IMR-90 (cell line): Measurements from ENCODE around the gene FARP1. TPM values are rescaled to one million over a fixed set of nuclear protein-coding genes. Genes with fewer than 3 reads are reported as not detected.
A peak's percentile ranks its signal among the peaks of the same experiment; 100 is the strongest.

ENCODE experiments used
- ATAC-seq: fragments of 200-7000 bp; cut with Tn5 transposase; 2 replicates; pipeline ENCODE4 v1.9.1; 2020; ENCODE audit warnings: low read depth, mild to moderate bottlenecking, moderate library complexity
- BruUV-seq: library from RNA; stranded (reverse); fragments of 400-500 nt; replicated peaks from 2 replicates; lab custom pipeline; 2021; lab: Mats Ljungman, UMichigan
- CTCF ChIA-PET: fragments of 300-600 bp; formaldehyde crosslinking; extraction: SDS; loops from one replicate; lab custom pipeline; 2021; ENCODE audit warnings: antibody characterized with exemption; lab: Yijun Ruan, JAX
- POLR2A ChIA-PET: fragments of 300-600 bp; sonication (Branson Sonifier 250); formaldehyde crosslinking; loops from one replicate; lab custom pipeline; 2022; ENCODE audit warnings: antibody characterized with exemption; ENCODE audit not compliant: unreplicated experiment; lab: Charles Lee
- DNase-seq: peaks from one replicate; pipeline ENCODE4 v3.0.0; 2013
- H2AFZ ChIP-seq: replicated peaks from 2 replicates; pipeline ENCODE3; 2013; ENCODE audit warnings: low read length, mild to moderate bottlenecking; ENCODE audit not compliant: poor library complexity
- H2AK5ac ChIP-seq: 2 replicates; pipeline ENCODE4 v1.6.1; 2013; ENCODE audit warnings: low read depth, low read length, inconsistent platforms
- H2AK9ac ChIP-seq: replicated peaks from 2 replicates; pipeline ENCODE3; 2013; ENCODE audit warnings: mild to moderate bottlenecking, low read depth, low read length, moderate library complexity; ENCODE audit not compliant: poor library complexity
- H2BK120ac ChIP-seq: 2 replicates; pipeline ENCODE4 v1.6.1; 2013; ENCODE audit warnings: low read depth, low read length, inconsistent platforms
- H2BK15ac ChIP-seq: 3 replicates; pipeline ENCODE4 v1.6.1; 2013; ENCODE audit warnings: low read depth, low read length, inconsistent platforms
- H2BK20ac ChIP-seq: 2 replicates; pipeline ENCODE4 v1.6.1; 2013; ENCODE audit warnings: low read depth, mild to moderate bottlenecking, inconsistent platforms, low read length, moderate library complexity
- H2BK5ac ChIP-seq: 2 replicates; pipeline ENCODE4 v1.6.1; 2013; ENCODE audit warnings: mild to moderate bottlenecking, low read depth, low read length, inconsistent platforms; ENCODE audit not compliant: poor library complexity, severe bottlenecking
- H3K14ac ChIP-seq: replicated peaks from 2 replicates; pipeline ENCODE4 v1.6.1; 2013; ENCODE audit warnings: low read depth, low read length, inconsistent platforms
- H3K18ac ChIP-seq: 2 replicates; pipeline ENCODE4 v1.6.1; 2013; ENCODE audit warnings: low read depth, low read length, control low read depth
- H3K23ac ChIP-seq: 2 replicates; pipeline ENCODE4 v1.6.1; 2013; ENCODE audit warnings: low read depth, low read length, inconsistent platforms
- H3K27ac ChIP-seq: 2 replicates; pipeline ENCODE4 v1.5.1; 2013; ENCODE audit warnings: mild to moderate bottlenecking, control low read depth, low read length; ENCODE audit not compliant: insufficient read depth
- H3K27me3 ChIP-seq: 2 replicates; pipeline ENCODE4 v1.6.1; 2013; ENCODE audit warnings: low read length; ENCODE audit not compliant: control insufficient read depth, insufficient read depth
- H3K36me3 ChIP-seq: 2 replicates; pipeline ENCODE4 v1.6.1; 2013; ENCODE audit warnings: low read length, mixed read lengths; ENCODE audit not compliant: control insufficient read depth, insufficient read depth
- H3K4ac ChIP-seq: 2 replicates; pipeline ENCODE4 v1.6.1; 2013; ENCODE audit warnings: low read depth, low read length, inconsistent platforms
- H3K4me1 ChIP-seq: 2 replicates; pipeline ENCODE4 v1.6.1; 2013; ENCODE audit warnings: low read length, mixed read lengths; ENCODE audit not compliant: control insufficient read depth, insufficient read depth
- H3K4me2 ChIP-seq: 2 replicates; pipeline ENCODE4 v1.6.1; 2013; ENCODE audit warnings: low read depth, mild to moderate bottlenecking, control low read depth, low read length, moderate library complexity
- H3K4me3 ChIP-seq: 2 replicates; pipeline ENCODE4 v1.5.1; 2013; ENCODE audit warnings: low read depth, mild to moderate bottlenecking, control low read depth, low read length, moderate library complexity; ENCODE audit not compliant: insufficient read depth
- H3K56ac ChIP-seq: 2 replicates; pipeline ENCODE4 v1.6.1; 2013; ENCODE audit warnings: low read length, inconsistent platforms; ENCODE audit not compliant: insufficient read depth; ENCODE audit errors: extremely low read depth
- H3K79me1 ChIP-seq, 2 experiments: 2 replicates each; pipeline ENCODE4 v1.6.1; 2013; ENCODE audit warnings: low read length in 2 of 2, inconsistent platforms in 1 of 2, low read depth in 1 of 2
- H3K9ac ChIP-seq: 2 replicates; pipeline ENCODE4 v1.6.1; 2013; ENCODE audit warnings: low read depth, low read length, control low read depth
- H3K9me1 ChIP-seq: 2 replicates; pipeline ENCODE4 v1.6.1; 2013; ENCODE audit warnings: low read length, inconsistent platforms; ENCODE audit not compliant: insufficient read depth
- H3K9me3 ChIP-seq: 2 replicates; pipeline ENCODE4 v1.6.1; 2013; ENCODE audit warnings: low read length; ENCODE audit not compliant: control insufficient read depth, insufficient read depth
- H4K20me1 ChIP-seq: 2 replicates; pipeline ENCODE4 v1.6.1; 2013; ENCODE audit warnings: low read length, inconsistent platforms; ENCODE audit not compliant: insufficient read depth
- H4K5ac ChIP-seq: 2 replicates; pipeline ENCODE4 v1.6.1; 2013; ENCODE audit warnings: mild to moderate bottlenecking, low read depth, low read length, control low read depth
- H4K8ac ChIP-seq, 2 experiments: 2 replicates each; pipeline ENCODE4 v1.6.1; 2013; ENCODE audit warnings: low read depth in 2 of 2, low read length in 2 of 2, control low read depth in 1 of 2, inconsistent platforms in 1 of 2
- H4K91ac ChIP-seq: 2 replicates; pipeline ENCODE4 v1.6.1; 2013; ENCODE audit warnings: low read depth, low read length, inconsistent platforms; ENCODE audit not compliant: insufficient read depth
- BHLHE40 ChIP-seq: fragments of 150-350 bp; IDR thresholded peaks from 2 replicates; pipeline ENCODE4 v1.6.1; 2016; ENCODE audit warnings: mild to moderate bottlenecking, low read depth, low read length
- MAFK ChIP-seq: IDR thresholded peaks from 2 replicates; pipeline ENCODE4 v1.6.1; 2012; ENCODE audit warnings: low read depth, low read length, improper control_type of control experiment
- NFE2L2 ChIP-seq: fragments of 150-350 bp; IDR thresholded peaks from 2 replicates; pipeline ENCODE4 v1.6.1; 2016; ENCODE audit warnings: low read depth, mild to moderate bottlenecking, low read length
- SMC3 ChIP-seq: fragments of 150-350 bp; IDR thresholded peaks from 2 replicates; pipeline ENCODE4 v1.6.1; 2016; ENCODE audit warnings: low read depth, mild to moderate bottlenecking, antibody characterized with exemption, low read length, moderate library complexity
- WGBS, 2 experiments: methylation state at CpG; one replicate each; pipeline versions ENCODE4 v1.1.5 to v1.1.7; 2013; ENCODE audit warnings: missing lambda C conversion rate in 2 of 2; ENCODE audit not compliant: insufficient read length in 1 of 2; ENCODE audit errors: extremely low coverage in 2 of 2; 5-methylcytosine and 5-hydroxymethylcytosine counted together
- dilution Hi-C: fragments of 300-500 bp; cut with HindIII; formaldehyde crosslinking; loops from one replicate; pipeline ENCODE4 v1.14.3; 2018; ENCODE audit warnings: low sequenced_read_pairs; ENCODE audit not compliant: unreplicated experiment
- in situ Hi-C: fragments of 300-500 bp; cut with MboI; formaldehyde crosslinking; loops from 3 replicates; pipeline ENCODE4 v1.14.3; 2019; ENCODE audit warnings: low sequenced_read_pairs, inconsistent platforms, mixed read lengths
- intact Hi-C: fragments of 100-400 bp; cut with micrococcal nuclease; formaldehyde crosslinking; loops from 2 replicates; pipeline ENCODE4 v1.10.0; 2022
- polyA plus RNA-seq, 3 experiments: library from polyadenylated mRNA; depleted of rRNA; stranded (reverse); fragments of >200 nt; gene quantifications; 2 replicates each; pipeline ENCODE4 v1.2.3, GENCODE V29; 2012; ENCODE audit warnings: low replicate concordance in 1 of 3
- total RNA-seq: library from RNA; depleted of rRNA; stranded (reverse); fragments of >200 nt; gene quantifications from 2 replicates; pipeline ENCODE4 v1.2.3, GENCODE V29; 2012

FARP1 gene
- total and polyA plus RNA-seq, 2 of the 4 experiments (the other 2 are of a cell fraction): 39.6 to 57.0 TPM

DNA sequence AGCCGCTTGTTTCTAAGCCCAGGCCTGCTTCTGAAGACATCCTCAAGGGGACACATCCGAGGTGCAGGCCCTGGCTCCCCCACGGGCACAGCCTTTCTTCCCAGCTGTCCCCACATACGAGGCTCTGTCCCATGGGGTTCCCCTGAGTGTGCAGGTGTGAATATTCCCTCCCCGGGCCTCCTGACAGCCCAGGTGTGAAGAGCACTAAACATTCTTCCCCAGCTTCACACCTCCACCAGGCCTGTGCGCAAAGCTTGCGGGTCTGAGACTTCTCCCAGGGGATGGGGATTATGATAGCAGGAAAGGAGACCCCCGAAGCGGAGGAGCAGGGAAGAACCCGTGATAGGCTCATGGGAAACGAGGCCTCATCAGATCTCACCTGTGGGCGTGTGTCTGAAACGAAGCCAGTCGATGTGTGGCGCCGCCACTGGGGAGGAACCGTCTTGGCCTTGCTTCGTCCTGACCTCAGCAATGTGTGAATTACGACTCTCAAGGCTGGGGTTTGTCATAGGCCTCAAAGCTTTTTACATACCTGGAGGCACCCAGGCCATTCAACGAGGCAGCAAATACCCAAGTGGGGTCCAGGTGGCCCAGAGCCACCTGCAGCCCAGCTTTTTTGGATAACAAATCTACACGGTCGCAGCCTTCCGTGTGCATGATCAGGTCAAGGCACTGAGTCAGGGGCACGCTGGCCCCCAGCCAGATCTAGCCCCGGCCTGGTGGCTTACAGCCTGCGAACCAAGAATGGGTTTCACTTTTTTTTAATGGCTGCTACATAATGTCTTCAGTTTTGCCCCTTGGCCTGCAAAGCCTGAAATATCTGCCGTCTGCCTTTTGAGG lies 299.7 kb downstream of the FARP1 start:
- 0 out of 2 replicates have a peak overlapping the region, but pooled peaks have one; percentile 10 for H3K14ac ChIP-seq
- peak overlapping the region; percentile 60; the same call in 1 of the 3 replicates for H2BK15ac ChIP-seq
- peak overlapping the region; percentile 64 for H2BK5ac ChIP-seq
- H2BK20ac ChIP-seq: peak overlapping the region; percentile 35
- no peak overlapping the region for H3K4me3 ChIP-seq
- H4K20me1 ChIP-seq: peaks cover 17% of the 10 kb centered on the region
- peaks cover 6% of the 10 kb centered on the region for H3K4me1 ChIP-seq
- peaks cover 75% of the 10 kb centered on the region for H3K36me3 ChIP-seq
- peak overlapping the region; percentile 70 for H2AK9ac ChIP-seq
- ATAC-seq (no peak), DNase-seq (no peak)
- intact Hi-C loops (loop anchor here (10.0 kb wide), 1 partner anchor 588 kb away; no protein-coding TSS in a partner anchor), dilution Hi-C loops (no loop called here), in situ Hi-C loops (loop anchor here (10.0 to 25.0 kb wide), 2 partner anchors 588 to 595 kb away; no protein-coding TSS in a partner anchor)
- TF ChIP-seq MAFK (no peak), NFE2L2 (no peak), SMC3 (no peak), BHLHE40 (no peak)
- H2AK5ac ChIP-seq: peak overlapping the region; percentile 77
- no peak overlapping the region for H3K9ac ChIP-seq
- H3K27me3 ChIP-seq: no peaks in the 10 kb centered on the region
- BruUV-seq: no TSS peak
- no peaks in the 10 kb centered on the region for H3K9me3 ChIP-seq
- H3K23ac ChIP-seq: peak overlapping the region; percentile 22; the same call in 1 of the 2 replicates
- H2AFZ ChIP-seq: peak overlapping the region; percentile 72
- ChIA-PET POLR2A (interaction anchor here (0.6 kb wide), 1 partner anchor 39 kb away, joined by 3 read pairs; no protein-coding TSS in a partner anchor), CTCF (no interaction called here)
- H3K4me2 ChIP-seq: no peak overlapping the region
- peak overlapping the region; percentile 82 for H2BK120ac ChIP-seq
- peak overlapping the region; percentile 63 for H4K91ac ChIP-seq
- H3K27ac ChIP-seq: peak overlapping the region; percentile 53; the same call in 1 of the 2 replicates
- peak overlapping the region; percentile 59 to 90 for H4K8ac ChIP-seq
- no peak overlapping the region for H3K56ac ChIP-seq
- 84% methylated on average over 20 of the region's 27 CpGs; no CpG with 5 or more reads in 1 of the 2 experiments for WGBS, 2 experiments
- H3K9me1 ChIP-seq: peaks cover 11% of the 10 kb centered on the region
- peaks cover 0 to 36% of the 10 kb centered on the region in 2 experiments; a peak in 2 of 4 replicates for H3K79me1 ChIP-seq
- H3K4ac ChIP-seq: peak overlapping the region; percentile 87
- no peak overlapping the region for H4K5ac ChIP-seq
- no peak overlapping the region for H3K18ac ChIP-seq
